OCI-LY1 (cell line): ENCODE data around the gene BCR.
"Not testable (repeated sequence)": the region's sequence is repeated elsewhere in the genome, so short reads cannot be mapped to it uniquely, and the experiment has no call there.

Experiments used
- H2AFZ ChIP-seq: fragments of 200-600 bp; sonication (generic), shearing (Covaris generic); 2 replicates; pipeline ENCODE4 v1.6.0; 2014; ENCODE audit warnings: antibody characterized with exemption, mild to moderate bottlenecking, low read length
- H3F3A ChIP-seq: fragments of 200-600 bp; sonication (generic), shearing (Covaris generic); 2 replicates; pipeline ENCODE4 v1.6.0; 2014; ENCODE audit warnings: mild to moderate bottlenecking, antibody characterized with exemption, low read length, moderate library complexity; ENCODE audit not compliant: insufficient read depth
- H3K27ac ChIP-seq: fragments of 200-600 bp; sonication (generic); 2 replicates; pipeline ENCODE4 v1.5.1; 2014; ENCODE audit warnings: low read length, mixed run types, mild to moderate bottlenecking, low read depth; ENCODE audit not compliant: poor library complexity, severe bottlenecking
- H3K27me3 ChIP-seq: fragments of 200-600 bp; sonication (generic); 2 replicates; pipeline ENCODE4 v1.6.0; 2014; ENCODE audit warnings: antibody characterized with exemption, mild to moderate bottlenecking, low read length, moderate library complexity; ENCODE audit not compliant: insufficient read depth
- H3K36me3 ChIP-seq: fragments of 200-600 bp; sonication (generic); 2 replicates; pipeline ENCODE4 v1.6.1; 2014; ENCODE audit warnings: mild to moderate bottlenecking, antibody characterized with exemption, low read length, moderate library complexity, mixed read lengths; ENCODE audit not compliant: insufficient read depth
- H3K4me1 ChIP-seq: fragments of 200-600 bp; sonication (generic); 2 replicates; pipeline ENCODE4 v1.5.1; 2014; ENCODE audit warnings: mild to moderate bottlenecking, low read length, moderate library complexity; ENCODE audit not compliant: insufficient read depth, severe bottlenecking
- H3K4me2 ChIP-seq: fragments of 200-600 bp; sonication (generic), shearing (Covaris generic); 2 replicates; pipeline ENCODE4 v1.6.1; 2014; ENCODE audit warnings: low read length
- H3K4me3 ChIP-seq: fragments of 200-600 bp; sonication (generic); 2 replicates; pipeline ENCODE4 v1.5.1; 2014; ENCODE audit warnings: low read length, low read depth, mild to moderate bottlenecking, mixed read lengths; ENCODE audit not compliant: poor library complexity, severe bottlenecking
- H3K79me2 ChIP-seq: fragments of 200-600 bp; shearing (Covaris generic); 2 replicates; pipeline ENCODE4 v1.6.1; 2016; ENCODE audit warnings: mixed run types, low read length, mixed read lengths; ENCODE audit not compliant: insufficient read depth
- H3K9ac ChIP-seq: fragments of 200-600 bp; sonication (generic), shearing (Covaris generic); 2 replicates; pipeline ENCODE4 v1.6.1; 2014; ENCODE audit warnings: mild to moderate bottlenecking, low read length, mixed read lengths
- H3K9me2 ChIP-seq: fragments of 200-600 bp; sonication (generic), shearing (Covaris generic); 2 replicates; pipeline ENCODE4 v1.6.1; 2014; ENCODE audit warnings: low read depth, mild to moderate bottlenecking, low read length, mixed read lengths
- H3K9me3 ChIP-seq: fragments of 200-600 bp; shearing (Covaris generic); 2 replicates; pipeline ENCODE4 v1.6.1; 2014; ENCODE audit warnings: low read length, mixed read lengths
- H4K20me1 ChIP-seq: fragments of 200-600 bp; sonication (generic), shearing (Covaris generic); 2 replicates; pipeline ENCODE4 v1.6.0; 2016; ENCODE audit warnings: mild to moderate bottlenecking, low read length; ENCODE audit not compliant: insufficient read depth
- EZH2 ChIP-seq: fragments of 200-600 bp; sonication (generic), shearing (Covaris generic); IDR thresholded peaks from 2 replicates; pipeline ENCODE4 v1.8.0; 2017; ENCODE audit warnings: borderline replicate concordance, mixed run types, mild to moderate bottlenecking, antibody characterized with exemption, low read length, moderate library complexity, mixed read lengths
- TF ChIP-seq, protein P1 (sequence below): fragments of 200-600 bp; sonication (generic), shearing (Covaris generic); IDR thresholded peaks from 2 replicates; pipeline ENCODE4 v1.5.1; 2017; ENCODE audit warnings: mild to moderate bottlenecking, antibody characterized with exemption, low read length, moderate library complexity, mixed read lengths

Gene BCR

GRCh38 chr22:23365524-23365923, 185.2 kb downstream of the BCR start:
- TF ChIP-seq, protein P1, sequence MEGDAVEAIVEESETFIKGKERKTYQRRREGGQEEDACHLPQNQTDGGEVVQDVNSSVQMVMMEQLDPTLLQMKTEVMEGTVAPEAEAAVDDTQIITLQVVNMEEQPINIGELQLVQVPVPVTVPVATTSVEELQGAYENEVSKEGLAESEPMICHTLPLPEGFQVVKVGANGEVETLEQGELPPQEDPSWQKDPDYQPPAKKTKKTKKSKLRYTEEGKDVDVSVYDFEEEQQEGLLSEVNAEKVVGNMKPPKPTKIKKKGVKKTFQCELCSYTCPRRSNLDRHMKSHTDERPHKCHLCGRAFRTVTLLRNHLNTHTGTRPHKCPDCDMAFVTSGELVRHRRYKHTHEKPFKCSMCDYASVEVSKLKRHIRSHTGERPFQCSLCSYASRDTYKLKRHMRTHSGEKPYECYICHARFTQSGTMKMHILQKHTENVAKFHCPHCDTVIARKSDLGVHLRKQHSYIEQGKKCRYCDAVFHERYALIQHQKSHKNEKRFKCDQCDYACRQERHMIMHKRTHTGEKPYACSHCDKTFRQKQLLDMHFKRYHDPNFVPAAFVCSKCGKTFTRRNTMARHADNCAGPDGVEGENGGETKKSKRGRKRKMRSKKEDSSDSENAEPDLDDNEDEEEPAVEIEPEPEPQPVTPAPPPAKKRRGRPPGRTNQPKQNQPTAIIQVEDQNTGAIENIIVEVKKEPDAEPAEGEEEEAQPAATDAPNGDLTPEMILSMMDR, result no peak
- TF ChIP-seq EZH2, result no peak
- H3K4me3 ChIP-seq, result no peak overlapping the region
- no peak overlapping the region for H2AFZ ChIP-seq
- H3K27me3 ChIP-seq, result peaks cover 12% of the 10 kb centered on the region; the same call in 1 of the 2 replicates
- H3K9me2 ChIP-seq, result no peaks in the 10 kb centered on the region
- H4K20me1 ChIP-seq, result no peaks in the 10 kb centered on the region
- H3K9ac ChIP-seq, result no peak overlapping the region
- no peak overlapping the region for H3K4me2 ChIP-seq
- H3K79me2 ChIP-seq, result no peaks in the 10 kb centered on the region
- H3F3A ChIP-seq, result no peaks in the 10 kb centered on the region
- no peaks in the 10 kb centered on the region for H3K36me3 ChIP-seq
- no peak overlapping the region for H3K27ac ChIP-seq
- H3K4me1 ChIP-seq, result no peaks in the 10 kb centered on the region
- no peaks in the 10 kb centered on the region for H3K9me3 ChIP-seq

DNA sequence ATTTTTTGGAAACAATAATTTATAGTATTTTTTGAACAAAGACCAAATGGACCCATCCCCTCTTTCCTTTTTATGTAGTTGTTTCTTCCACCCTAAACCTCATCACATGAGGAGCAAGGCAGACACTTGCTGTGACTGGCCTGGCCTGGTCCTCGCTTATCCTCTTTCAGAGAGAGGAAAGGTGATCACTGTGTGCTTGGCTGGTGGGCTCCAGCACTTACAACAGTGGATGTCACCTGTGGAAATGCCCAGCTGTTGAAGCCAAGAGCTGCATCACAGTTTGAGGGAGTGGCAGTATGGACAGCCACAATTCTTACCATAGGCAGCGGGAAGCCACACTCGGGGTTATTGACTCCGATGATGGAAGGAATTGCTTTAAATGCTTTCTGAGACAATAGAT, 185.7 kb downstream of the BCR start:
- H3K79me2 ChIP-seq, result no peaks in the 10 kb centered on the region
- no peak overlapping the region for H3K4me3 ChIP-seq
- no peaks in the 10 kb centered on the region for H4K20me1 ChIP-seq
- H3K4me1 ChIP-seq, result no peaks in the 10 kb centered on the region
- no peak overlapping the region for H3K9ac ChIP-seq
- no peaks in the 10 kb centered on the region for H3K9me3 ChIP-seq
- no peak overlapping the region for H2AFZ ChIP-seq
- no peaks in the 10 kb centered on the region for H3K36me3 ChIP-seq
- TF ChIP-seq EZH2, result no peak
- TF ChIP-seq, protein P1, result no peak
- H3K4me2 ChIP-seq, result no peak overlapping the region
- no peaks in the 10 kb centered on the region for H3K9me2 ChIP-seq
- H3K27me3 ChIP-seq, result peaks cover 12% of the 10 kb centered on the region; the same call in 1 of the 2 replicates
- H3K27ac ChIP-seq, result no peak overlapping the region
- no peaks in the 10 kb centered on the region for H3F3A ChIP-seq

DNA sequence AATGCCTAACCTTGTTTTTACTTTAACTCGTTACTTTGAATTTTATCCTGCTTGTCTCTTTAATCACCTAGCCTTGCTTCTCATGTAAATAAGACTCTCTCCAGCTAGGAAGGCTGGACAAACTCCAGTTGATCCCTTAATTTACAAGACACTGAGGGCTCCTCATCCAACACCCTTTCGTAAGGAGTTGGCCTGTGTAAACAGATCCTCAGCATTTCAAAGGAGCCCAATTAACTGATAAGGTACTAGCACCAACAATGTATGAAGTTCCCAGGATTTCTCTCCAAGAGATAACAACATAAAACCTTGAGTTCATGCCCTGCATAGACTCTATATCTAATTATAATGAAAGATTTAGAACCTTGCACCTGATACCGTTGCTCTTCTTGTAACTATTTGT, 186.9 kb downstream of the BCR start:
- H3K27me3 ChIP-seq, H3K9ac ChIP-seq, H3K9me3 ChIP-seq, H3K36me3 ChIP-seq, H3F3A ChIP-seq, H2AFZ ChIP-seq, H3K4me2 ChIP-seq, H3K27ac ChIP-seq, H4K20me1 ChIP-seq, H3K4me1 ChIP-seq, H3K9me2 ChIP-seq, H3K79me2 ChIP-seq, H3K4me3 ChIP-seq: not testable (repeated sequence)
